Measurements from ENCODE around the gene RAD51B.

- no peak for TF ChIP-seq CTCF (conservative IDR thresholded peaks at IDR 0.05)
- no peak for TF ChIP-seq EZH2 (IDR thresholded peaks at IDR 0.05; ENCODE audit: low read depth)
Observed at GRCh38 chr14:68666899-68667298, 847.3 kb downstream of the RAD51B start.
